NCI-H1694 (cell line): ENCODE measurements around the gene RNF220.

ENCODE experiments used
- DNase-seq: peaks from one replicate; lab custom pipeline; 2025; lab: John Stamatoyannopoulos, UW

RNF220 gene

GRCh38 chr1:44636688-44637598, 231.9 kb downstream of the RNF220 start:
- peak; percentile 76 for DNase-seq

DNA sequence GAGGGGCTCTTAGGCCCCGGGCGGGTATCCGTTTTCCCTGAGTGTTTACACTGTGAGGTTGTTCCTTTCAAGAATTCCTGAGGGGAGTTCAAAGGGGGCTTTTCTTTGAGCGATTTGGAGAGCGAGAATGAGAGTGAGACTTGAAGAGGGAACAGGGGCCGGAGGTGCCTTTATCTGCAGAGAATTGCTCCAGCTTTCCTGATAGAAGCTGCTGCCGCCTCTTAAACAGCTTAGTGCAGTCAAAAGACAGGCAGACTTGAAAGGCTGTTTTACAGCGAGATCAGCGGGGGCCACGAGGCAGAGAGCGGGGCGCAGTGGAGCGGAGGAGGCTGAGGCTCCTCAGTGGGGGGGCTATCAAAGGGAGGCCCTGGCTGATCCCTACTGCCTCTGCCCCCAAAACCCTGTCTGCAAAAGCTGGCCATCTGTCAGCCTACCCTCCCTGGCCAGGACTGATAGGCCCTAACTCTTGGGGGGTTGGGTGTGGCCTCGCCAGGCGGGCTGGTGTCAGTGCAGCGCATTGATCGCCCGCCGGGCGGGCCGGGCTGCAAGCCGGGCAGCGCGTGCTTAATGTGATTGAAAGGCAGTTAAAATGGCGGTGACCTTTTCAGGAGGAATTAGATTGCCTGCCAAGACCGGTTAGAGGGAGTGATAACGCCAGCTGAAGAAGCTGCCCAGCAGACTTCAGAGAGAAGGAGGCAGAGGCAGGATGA, 232.8 kb downstream of the RNF220 start:
- no peak for DNase-seq

DNA sequence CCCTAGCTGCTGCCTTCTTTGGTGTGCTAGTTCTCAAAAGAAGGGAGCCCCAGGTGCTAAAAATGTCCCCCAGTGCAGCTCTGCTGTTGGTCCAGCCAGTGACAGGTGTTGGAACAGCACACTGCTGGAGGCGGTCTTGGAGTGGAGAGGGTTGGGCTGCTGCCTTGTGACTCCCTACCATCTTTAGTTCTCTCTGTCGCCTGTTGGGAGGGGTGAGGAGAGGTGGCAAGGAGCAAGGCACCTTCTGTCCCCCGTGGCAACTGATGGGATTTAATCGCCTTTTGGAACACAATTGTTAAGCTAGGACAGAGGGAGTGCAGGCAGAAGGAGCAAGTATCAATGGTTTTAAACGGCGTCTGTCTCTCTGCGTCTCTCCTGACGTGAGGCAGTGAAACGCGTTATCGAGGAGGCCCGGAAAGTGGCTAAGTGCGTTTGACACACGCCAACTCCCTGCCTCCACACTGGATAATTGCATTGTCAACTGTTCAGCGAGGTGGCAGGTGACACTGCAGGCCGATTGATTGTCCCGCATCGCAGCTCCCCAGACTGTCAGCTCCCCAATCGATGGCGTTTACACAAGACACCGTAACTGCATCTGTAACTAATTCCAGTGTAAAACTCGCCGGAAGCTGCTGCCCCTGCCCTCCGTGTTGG, 235.3 kb downstream of the RNF220 start:
- DNase-seq = no peak

- DNase-seq = no peak
Measured at GRCh38 chr1:44641126-44642102, 236.4 kb downstream of the RNF220 start.

DNA sequence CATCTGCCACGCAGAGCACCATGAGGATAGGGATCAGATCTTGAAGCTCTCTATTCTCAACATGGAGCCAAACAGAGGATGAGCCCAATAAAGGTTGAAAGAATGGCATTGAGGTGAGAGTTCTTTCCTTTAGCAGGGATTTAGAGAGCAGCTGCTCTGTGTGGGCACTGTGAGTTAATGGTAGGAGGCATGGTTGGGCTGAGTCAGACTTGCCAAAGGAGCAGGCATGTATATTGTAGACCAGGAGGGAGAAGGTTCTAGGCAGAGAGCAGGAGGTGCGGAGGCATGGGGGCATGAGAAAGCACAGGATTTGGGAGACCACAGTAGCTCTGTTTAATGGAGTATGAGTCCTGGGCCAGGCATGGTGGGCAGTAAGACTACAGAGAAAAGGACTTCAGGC, 237.2 kb downstream of the RNF220 start:
- DNase-seq = no peak

- DNase-seq = no peak
Measured at GRCh38 chr1:44642925-44643324, 237.9 kb downstream of the RNF220 start.

- DNase-seq = no peak
Measured at GRCh38 chr1:44643721-44644334, 238.8 kb downstream of the RNF220 start.

DNA sequence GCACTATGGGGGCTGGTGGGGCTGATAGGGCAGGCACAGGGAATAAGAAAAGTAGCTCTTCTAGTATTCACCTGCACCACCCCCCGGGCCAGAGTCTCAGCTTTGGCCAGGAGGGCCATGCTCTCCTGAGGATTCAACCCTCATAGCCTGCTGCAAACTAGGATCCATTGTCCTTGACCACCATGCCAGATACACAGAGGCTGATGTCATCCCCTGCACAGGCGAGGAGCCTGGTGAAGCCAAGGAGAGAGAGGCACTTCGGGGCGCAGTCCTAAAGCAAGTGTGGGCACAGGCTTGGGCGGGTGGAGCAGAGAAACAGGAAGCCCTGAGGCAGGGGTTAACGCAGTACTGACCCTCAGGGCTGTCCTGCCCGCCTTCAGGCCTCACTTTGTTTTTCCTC, 239.8 kb downstream of the RNF220 start:
- no peak for DNase-seq

DNA sequence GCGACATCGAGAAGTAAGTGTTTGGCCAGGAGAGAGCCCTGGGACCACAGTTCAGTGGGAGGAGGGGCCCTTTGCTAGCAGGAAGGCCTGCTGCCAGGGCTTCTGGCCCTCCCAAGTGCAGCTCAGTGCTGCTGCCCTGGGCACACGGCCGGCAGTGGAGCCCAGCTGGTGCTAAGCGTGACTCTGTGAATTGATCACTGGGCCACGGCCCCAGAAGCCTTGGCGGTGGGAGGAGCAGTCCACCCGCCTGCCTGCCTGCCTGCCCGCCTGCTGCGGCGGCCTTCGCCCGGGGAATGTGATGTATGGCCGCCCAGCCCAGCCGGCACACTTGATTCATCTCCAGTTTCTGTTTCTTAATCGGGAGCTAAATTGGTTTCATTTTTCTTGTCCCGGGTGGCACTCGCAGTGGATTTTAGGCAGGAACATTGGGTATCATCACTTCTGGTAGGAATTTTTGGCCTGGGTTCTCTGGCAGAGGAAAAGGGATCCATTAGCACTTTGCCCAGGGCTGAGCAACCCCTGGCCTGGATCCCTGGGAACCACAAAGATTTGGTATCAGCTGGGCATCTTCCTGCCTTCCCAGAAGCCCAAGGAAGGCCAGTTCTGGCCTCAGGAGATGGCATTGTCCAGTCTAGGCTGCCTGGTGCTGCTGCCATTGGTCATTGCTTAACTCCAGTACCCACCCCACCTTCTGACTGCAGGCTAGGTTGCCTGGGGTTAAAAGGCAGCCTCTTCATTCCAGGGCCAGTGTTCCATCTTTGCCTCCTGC, 240.6 kb downstream of the RNF220 start:
- no peak for DNase-seq

GRCh38 chr1:44646261-44647110, 241.4 kb downstream of the RNF220 start:
- no peak for DNase-seq

DNA sequence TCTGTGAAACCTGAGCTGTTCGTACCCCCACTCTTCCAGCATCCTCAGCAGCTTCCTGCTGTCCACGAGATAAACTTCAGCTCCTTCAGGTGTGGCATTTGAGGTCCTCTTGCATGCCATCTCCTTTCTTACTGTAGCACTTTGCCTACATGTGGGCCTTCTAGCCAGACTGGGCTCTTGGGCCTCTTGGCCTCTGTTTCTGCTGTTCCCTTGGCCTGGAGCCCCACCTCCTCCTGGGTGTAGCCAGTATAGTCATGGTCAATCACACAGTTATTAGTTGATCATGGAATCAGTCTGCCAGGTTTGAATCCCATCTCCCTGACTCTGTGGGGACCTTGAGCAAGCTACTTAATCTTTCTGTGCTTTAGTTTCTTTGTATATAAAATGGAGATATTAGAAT, 242.8 kb downstream of the RNF220 start:
- DNase-seq = no peak

DNA sequence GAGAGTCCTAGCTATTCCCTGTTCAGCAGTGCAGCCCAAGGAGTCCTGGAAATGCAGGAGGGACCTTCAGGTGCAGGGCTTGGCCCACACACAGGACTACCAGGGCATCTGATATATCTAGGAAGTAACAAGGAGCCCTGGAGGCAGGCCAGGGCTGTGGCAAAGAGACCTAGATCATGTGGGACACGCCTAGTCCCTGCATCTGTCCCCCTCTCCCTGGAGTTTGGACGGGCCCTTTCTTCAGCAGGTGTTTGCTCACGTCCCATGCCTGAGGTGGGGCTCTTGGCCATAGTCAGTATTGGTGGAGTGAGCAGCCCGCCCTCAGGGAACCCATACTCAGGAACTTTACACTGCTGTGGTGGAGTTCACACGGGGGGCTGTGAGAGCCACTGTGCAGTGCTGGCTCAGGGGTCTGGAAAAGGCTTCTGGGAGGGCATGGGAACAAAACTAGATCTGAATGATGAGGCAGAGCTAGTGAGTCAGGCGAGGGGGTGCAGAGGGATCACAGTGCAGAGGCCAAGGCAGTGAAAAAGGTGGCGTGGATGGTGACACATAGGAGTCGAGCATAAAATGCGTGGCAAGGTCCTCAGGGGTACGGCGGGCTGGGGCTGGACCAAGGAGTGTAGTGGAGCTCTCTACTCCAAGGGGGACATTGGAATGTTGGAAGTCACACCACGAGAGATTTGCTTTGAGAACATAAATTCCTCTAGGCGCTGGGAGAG, 243.6 kb downstream of the RNF220 start:
- no peak for DNase-seq

DNA sequence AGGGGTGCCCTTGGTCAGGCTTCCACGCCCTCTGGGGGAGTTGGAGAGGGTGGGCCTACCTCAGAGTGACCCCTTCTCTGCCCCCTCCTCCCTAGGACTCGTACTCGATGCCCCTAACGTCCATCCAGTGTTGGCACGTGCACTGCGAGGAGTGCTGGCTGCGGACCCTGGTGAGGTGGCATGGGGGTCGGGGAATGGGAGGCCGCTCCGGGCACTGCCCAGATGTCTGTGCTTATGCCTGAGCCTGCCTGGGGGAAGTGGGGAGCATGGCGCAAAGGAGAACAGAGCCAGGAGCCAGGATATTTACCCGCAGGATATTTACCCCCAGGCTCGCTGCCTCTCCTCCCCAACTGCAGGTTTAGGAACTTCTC, 244.7 kb downstream of the RNF220 start:
- DNase-seq = no peak

- no peak for DNase-seq
Measured at GRCh38 chr1:44650159-44650831, 245.2 kb downstream of the RNF220 start.

- no peak for DNase-seq
Measured at GRCh38 chr1:44651069-44651468, 246.0 kb downstream of the RNF220 start.

DNA sequence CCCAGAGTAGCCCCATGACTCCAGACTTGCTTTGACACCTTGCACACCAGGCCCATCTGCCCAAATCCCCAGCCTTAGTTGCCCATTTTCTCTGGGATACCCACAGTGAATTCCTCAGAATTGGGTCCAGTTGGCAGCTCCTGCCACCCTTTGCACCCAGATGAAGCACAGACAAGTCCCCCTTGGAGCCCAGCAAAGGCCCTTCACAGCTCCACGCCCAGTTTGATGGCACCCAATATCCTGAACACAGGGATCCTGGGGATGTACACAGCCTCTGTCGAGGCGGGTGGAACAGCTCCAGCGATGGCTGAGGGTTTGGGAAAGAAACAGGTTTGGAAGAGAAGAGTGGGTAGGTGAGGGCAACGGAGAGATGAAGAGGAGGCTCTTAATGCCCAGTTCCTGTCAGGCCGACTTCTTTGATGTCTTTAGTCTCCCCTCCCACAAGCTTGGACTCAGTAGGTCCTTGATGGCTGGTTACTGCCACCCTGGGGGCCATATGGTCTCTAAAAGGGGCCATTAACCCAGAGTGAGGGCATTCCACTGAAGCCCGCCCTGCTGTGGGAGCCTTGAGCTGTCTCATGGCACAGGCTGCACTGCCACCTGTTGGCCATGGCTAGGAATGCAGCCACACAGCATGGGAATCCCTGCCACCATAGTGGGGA, 247.5 kb downstream of the RNF220 start:
- DNase-seq = peak; percentile 83

- DNase-seq = no peak
Measured at GRCh38 chr1:44653107-44653964, 248.3 kb downstream of the RNF220 start.
